ENCODE results near the gene PDE3B. TPM values are rescaled to one million over a fixed set of nuclear protein-coding genes. Genes with fewer than 3 reads are reported as not detected.

Gene PDE3B
- total and polyA plus RNA-seq, 9 of the 15 experiments (the other 6 are each of a cell fraction or from before 2014, with no cell fraction given) = 2.3 to 22.5 (median 12.2) TPM

- TF ChIP-seq ZNF609 (CRISPR knock-in tag; IDR thresholded peaks at IDR 0.05; ENCODE audit: borderline replicate concordance) = peak; percentile 48; the same call in 1 of the 2 replicates
- TF ChIP-seq RBM22 (IDR thresholded peaks at IDR 0.05; ENCODE audit: low read depth, low read length, poor library complexity, severe bottlenecking) = peak; percentile 11
- TF ChIP-seq ARID4B (CRISPR knock-in tag; IDR thresholded peaks at IDR 0.05) = peak; percentile 89
- no peak for TF ChIP-seq ZNF764 (CRISPR knock-in tag; IDR thresholded peaks at IDR 0.05; ENCODE audit: low read depth)
- peak; percentile 38; the same call in 1 of the 2 replicates for TF ChIP-seq ETS1 (conservative IDR thresholded peaks at IDR 0.05; ENCODE audit: control insufficient read depth, low read depth, low read length)
- TF ChIP-seq NCOA6 (IDR thresholded peaks at IDR 0.05) = no peak
- peak; percentile 17; the same call in 1 of the 2 replicates for TF ChIP-seq RERE (CRISPR knock-in tag; IDR thresholded peaks at IDR 0.05; ENCODE audit: borderline replicate concordance)
- TF ChIP-seq GTF2A2 (tag; IDR thresholded peaks at IDR 0.05) = no peak
- peak; percentile 66 for TF ChIP-seq RBBP5 (IDR thresholded peaks at IDR 0.05; ENCODE audit: borderline replicate concordance, insufficient read depth, low read length, poor library complexity, severe bottlenecking)
- TF ChIP-seq POLR2A (conservative IDR thresholded peaks at IDR 0.05) = peak; percentile 87
These were observed at the start of gene PDE3B (continued) for GRCh38 chr11:14643697-14644225.

Measured in K562 (cell line).